H9 (cell line): ENCODE data around the gene GRAP2. TPM values are rescaled to one million over a fixed set of nuclear protein-coding genes. Genes with fewer than 3 reads are reported as not detected.

ENCODE experiments used
- DNase-seq: peaks from one replicate; pipeline ENCODE4 v3.0.0-alpha.2; 2017
- H2AFZ ChIP-seq: one replicate; pipeline ENCODE4 v1.6.1; 2013; ENCODE audit warnings: mild to moderate bottlenecking, low read length, control low read depth, moderate library complexity
- H2AK5ac ChIP-seq: 2 replicates; pipeline ENCODE4 v1.6.1; 2013; ENCODE audit warnings: low read length, control low read depth, mixed read lengths; ENCODE audit not compliant: insufficient read length
- H2BK120ac ChIP-seq: one replicate; pipeline ENCODE4 v1.6.1; 2013; ENCODE audit warnings: low read depth, mild to moderate bottlenecking, low read length, control low read depth, inconsistent platforms; ENCODE audit not compliant: poor library complexity, severe bottlenecking
- H2BK12ac ChIP-seq: 2 replicates; pipeline ENCODE4 v1.6.1; 2013; ENCODE audit warnings: low read length, control low read depth, mixed read lengths, low read depth; ENCODE audit not compliant: insufficient read length
- H2BK15ac ChIP-seq: 2 replicates; pipeline ENCODE4 v1.6.1; 2013; ENCODE audit warnings: low read depth, low read length, control low read depth
- H2BK20ac ChIP-seq: one replicate; pipeline ENCODE4 v1.6.1; 2013; ENCODE audit warnings: low read depth, mild to moderate bottlenecking, low read length, control low read depth, inconsistent platforms; ENCODE audit not compliant: poor library complexity, severe bottlenecking
- H2BK5ac ChIP-seq: 2 replicates; pipeline ENCODE4 v1.6.1; 2013; ENCODE audit warnings: low read length, control low read depth, mixed read lengths; ENCODE audit not compliant: insufficient read length
- H3K14ac ChIP-seq: 2 replicates; pipeline ENCODE4 v1.6.1; 2013; ENCODE audit warnings: low read length, control low read depth; ENCODE audit not compliant: insufficient read depth
- H3K18ac ChIP-seq: 2 replicates; pipeline ENCODE4 v1.6.1; 2013; ENCODE audit warnings: low read depth, mild to moderate bottlenecking, mixed read lengths, low read length, control low read depth; ENCODE audit not compliant: insufficient read length
- H3K23ac ChIP-seq: 2 replicates; pipeline ENCODE4 v1.6.1; 2013; ENCODE audit warnings: low read length, control low read depth, mixed read lengths, low read depth; ENCODE audit not compliant: insufficient read length
- H3K23me2 ChIP-seq: 2 replicates; pipeline ENCODE4 v1.6.1; 2013; ENCODE audit warnings: low read depth, mild to moderate bottlenecking, mixed read lengths, low read length, control low read depth; ENCODE audit not compliant: insufficient read length, poor library complexity, severe bottlenecking
- H3K27ac ChIP-seq: 2 replicates; pipeline ENCODE4 v1.5.1; 2013; ENCODE audit warnings: low read length, control low read depth, mixed read lengths, low read depth; ENCODE audit not compliant: insufficient read length
- H3K27me3 ChIP-seq: 2 replicates; pipeline ENCODE4 v1.6.1; 2013; ENCODE audit warnings: low read length, control low read depth, inconsistent platforms; ENCODE audit not compliant: insufficient read depth
- H3K4ac ChIP-seq: 2 replicates; pipeline ENCODE4 v1.6.1; 2013; ENCODE audit warnings: low read depth, mild to moderate bottlenecking, control low read depth, inconsistent platforms, low read length, moderate library complexity
- H3K4me1 ChIP-seq: 2 replicates; pipeline ENCODE4 v1.6.1; 2013; ENCODE audit warnings: low read length, control low read depth, inconsistent platforms; ENCODE audit not compliant: insufficient read depth
- H3K4me2 ChIP-seq: 2 replicates; pipeline ENCODE4 v1.6.1; 2013; ENCODE audit warnings: low read length, control low read depth, mixed read lengths; ENCODE audit not compliant: insufficient read length, insufficient read depth
- H3K56ac ChIP-seq: 2 replicates; pipeline ENCODE4 v1.6.1; 2013; ENCODE audit warnings: low read depth, mild to moderate bottlenecking, mixed read lengths, low read length, control low read depth; ENCODE audit not compliant: insufficient read length
- H3K79me1 ChIP-seq: 2 replicates; pipeline ENCODE4 v1.6.1; 2013; ENCODE audit warnings: low read depth, mild to moderate bottlenecking, moderate library complexity, low read length, control low read depth, inconsistent platforms; ENCODE audit not compliant: insufficient read depth, poor library complexity, severe bottlenecking
- H3K79me2 ChIP-seq: 2 replicates; pipeline ENCODE4 v1.6.1; 2013; ENCODE audit warnings: low read length, control low read depth, inconsistent platforms; ENCODE audit not compliant: insufficient read depth
- H3K9ac ChIP-seq: 2 replicates; pipeline ENCODE4 v1.6.1; 2013; ENCODE audit warnings: low read length, control low read depth, mixed read lengths; ENCODE audit not compliant: insufficient read length; ENCODE audit errors: extremely low read depth
- H3K9me3 ChIP-seq: one replicate; pipeline ENCODE4 v1.6.1; 2013; ENCODE audit warnings: low read depth, low read length, inconsistent platforms; ENCODE audit not compliant: control insufficient read depth
- H3T11ph ChIP-seq: one replicate; pipeline ENCODE4 v1.6.1; 2013; ENCODE audit warnings: mild to moderate bottlenecking, low read length, control low read depth, inconsistent platforms
- H4K20me1 ChIP-seq: one replicate; pipeline ENCODE4 v1.6.1; 2013; ENCODE audit not compliant: control insufficient read depth, insufficient read length, insufficient read depth
- H4K5ac ChIP-seq: 2 replicates; pipeline ENCODE4 v1.6.1; 2013; ENCODE audit warnings: low read depth, mild to moderate bottlenecking, mixed read lengths, low read length, control low read depth; ENCODE audit not compliant: insufficient read length
- H4K8ac ChIP-seq: replicated peaks from 2 replicates; pipeline ENCODE4 v1.6.1; 2013; ENCODE audit warnings: low read length, control low read depth, mixed read lengths, low read depth; ENCODE audit not compliant: insufficient read length
- H4K91ac ChIP-seq: 2 replicates; pipeline ENCODE4 v1.6.1; 2013; ENCODE audit warnings: low read depth, mild to moderate bottlenecking, moderate library complexity, mixed read lengths, low read length, control low read depth; ENCODE audit not compliant: insufficient read length
- H3K27ac Mint-ChIP-seq, 3 experiments: 2 replicates in 2 of 3; 3 replicates in 1 of 3; pipeline ENCODE4 v1.8.0; 2020 to 2021; ENCODE audit warnings: mixed read lengths in 3 of 3, mild to moderate bottlenecking in 1 of 3, moderate library complexity in 1 of 3
- H3K27me3 Mint-ChIP-seq: 2 replicates; pipeline ENCODE4 v1.8.0; 2021; ENCODE audit warnings: low read depth, mild to moderate bottlenecking, moderate library complexity, mixed read lengths
- H3K36me3 Mint-ChIP-seq, 3 experiments: 2 replicates in 2 of 3; 3 replicates in 1 of 3; pipeline ENCODE4 v1.8.0; 2020 to 2021; ENCODE audit warnings: low read depth in 3 of 3, mixed read lengths in 3 of 3; ENCODE audit not compliant: insufficient read depth in 1 of 3
- H3K4me1 Mint-ChIP-seq, 2 experiments: 2 replicates each; pipeline ENCODE4 v1.8.0; 2020; ENCODE audit warnings: mixed read lengths in 2 of 2
- H3K4me3 Mint-ChIP-seq, 2 experiments: 2 replicates in 1 of 2; 3 replicates in 1 of 2; pipeline ENCODE4 v1.8.0; 2020 to 2021; ENCODE audit warnings: mild to moderate bottlenecking in 2 of 2, mixed read lengths in 2 of 2, moderate library complexity in 1 of 2
- H3K9me3 Mint-ChIP-seq, 2 experiments: 2 replicates in 1 of 2; 3 replicates in 1 of 2; pipeline ENCODE4 v1.8.0; 2020; ENCODE audit warnings: mild to moderate bottlenecking in 2 of 2, mixed read lengths in 2 of 2, moderate library complexity in 1 of 2
- WGBS: extraction: QIAGEN DNeasy Blood & Tissue Kit; methylation state at CpG from one replicate; pipeline ENCODE4 v1.1.7; 2013; ENCODE audit warnings: missing lambda C conversion rate, low lambda C conversion rate, mixed read lengths; ENCODE audit not compliant: insufficient read length; ENCODE audit errors: extremely low coverage; 5-methylcytosine and 5-hydroxymethylcytosine counted together
- total RNA-seq: library from RNA; stranded (reverse); gene quantifications from 2 replicates; pipeline ENCODE4 v1.2.1, GENCODE V29; 2021
- TF ChIP-seq, protein P1 (sequence below): fragments of 200-600 bp; sonication (generic); conservative IDR thresholded peaks from 3 replicates; pipeline ENCODE4 v1.8.0; 2021; ENCODE audit warnings: antibody characterized with exemption, mild to moderate bottlenecking

GRAP2 gene
- total RNA-seq, 1 experiment from 2014 or later = not detected

DNA sequence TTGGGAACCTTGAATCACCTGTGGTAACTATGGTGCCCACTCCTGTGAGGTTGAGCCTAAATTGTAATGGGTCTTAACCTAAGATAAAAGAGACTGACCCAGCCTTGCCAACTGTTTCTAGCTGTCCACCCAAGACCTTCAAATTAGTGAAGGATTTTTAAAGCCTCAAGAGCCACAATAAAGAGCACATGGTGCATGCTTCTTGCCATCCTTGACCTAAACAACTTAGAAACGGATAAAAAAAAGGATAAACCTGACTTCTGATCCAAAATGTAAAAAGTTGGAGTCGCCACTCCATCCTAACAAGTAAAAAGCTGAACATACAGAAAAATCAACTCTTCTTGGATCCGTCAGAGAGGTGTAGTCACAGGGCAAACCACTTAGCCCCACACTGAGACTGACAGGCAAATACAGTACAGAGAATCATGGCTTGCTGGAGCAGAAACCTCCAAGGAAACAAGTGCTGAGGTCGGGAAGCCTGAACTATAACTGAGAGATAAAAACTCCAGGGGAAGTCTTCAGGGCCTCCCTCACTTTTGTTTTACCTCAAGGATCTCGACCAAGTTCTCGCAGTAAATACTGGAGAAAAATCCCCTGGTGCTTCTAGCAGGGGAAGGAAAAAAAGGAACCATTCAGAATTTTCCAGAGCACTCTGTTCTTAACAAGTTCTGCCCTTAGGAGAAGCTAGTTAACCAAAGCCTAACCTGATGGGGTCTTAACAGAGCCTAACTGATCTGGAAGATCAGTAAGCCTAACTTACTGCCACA, 23.6 kb upstream of the GRAP2 start:
- no peak overlapping the region for H3K4me3 Mint-ChIP-seq
- Histone ChIP-seq H3K79me1 (no peaks in the 10 kb centered on the region), H4K91ac (no peak overlapping the region), H2BK120ac (no peak overlapping the region), H3K27ac (no peak overlapping the region), H2BK15ac (no peak overlapping the region), H3K56ac (no peak overlapping the region), H3K4me1 (no peaks in the 10 kb centered on the region), H3K27me3 (no peaks in the 10 kb centered on the region), H4K20me1 (no peaks in the 10 kb centered on the region), H3T11ph (no peak overlapping the region), H4K5ac (no peak overlapping the region), H3K23me2 (no peaks in the 10 kb centered on the region), H2AK5ac (no peak overlapping the region), H2BK5ac (no peak overlapping the region), H3K79me2 (no peaks in the 10 kb centered on the region), H3K18ac (no peak overlapping the region), H3K4ac (no peak overlapping the region), H2AFZ (no peak overlapping the region), H2BK20ac (no peak overlapping the region), H3K9ac (no peak overlapping the region), H3K9me3 (no peaks in the 10 kb centered on the region), H3K14ac (no peak overlapping the region), H2BK12ac (no peak overlapping the region), H3K4me2 (no peak overlapping the region), H3K23ac (no peak overlapping the region), H4K8ac (no peak overlapping the region)
- TF ChIP-seq, protein P1, sequence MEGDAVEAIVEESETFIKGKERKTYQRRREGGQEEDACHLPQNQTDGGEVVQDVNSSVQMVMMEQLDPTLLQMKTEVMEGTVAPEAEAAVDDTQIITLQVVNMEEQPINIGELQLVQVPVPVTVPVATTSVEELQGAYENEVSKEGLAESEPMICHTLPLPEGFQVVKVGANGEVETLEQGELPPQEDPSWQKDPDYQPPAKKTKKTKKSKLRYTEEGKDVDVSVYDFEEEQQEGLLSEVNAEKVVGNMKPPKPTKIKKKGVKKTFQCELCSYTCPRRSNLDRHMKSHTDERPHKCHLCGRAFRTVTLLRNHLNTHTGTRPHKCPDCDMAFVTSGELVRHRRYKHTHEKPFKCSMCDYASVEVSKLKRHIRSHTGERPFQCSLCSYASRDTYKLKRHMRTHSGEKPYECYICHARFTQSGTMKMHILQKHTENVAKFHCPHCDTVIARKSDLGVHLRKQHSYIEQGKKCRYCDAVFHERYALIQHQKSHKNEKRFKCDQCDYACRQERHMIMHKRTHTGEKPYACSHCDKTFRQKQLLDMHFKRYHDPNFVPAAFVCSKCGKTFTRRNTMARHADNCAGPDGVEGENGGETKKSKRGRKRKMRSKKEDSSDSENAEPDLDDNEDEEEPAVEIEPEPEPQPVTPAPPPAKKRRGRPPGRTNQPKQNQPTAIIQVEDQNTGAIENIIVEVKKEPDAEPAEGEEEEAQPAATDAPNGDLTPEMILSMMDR = no peak
- DNase-seq = no peak
- peaks cover 7% of the 10 kb centered on the region for H3K27me3 Mint-ChIP-seq
- no peaks in the 10 kb centered on the region for H3K36me3 Mint-ChIP-seq
- H3K4me1 Mint-ChIP-seq = peaks cover 0 to 2% of the 10 kb centered on the region in 2 experiments; a peak in 1 of 4 replicates
- H3K27ac Mint-ChIP-seq = no peak overlapping the region
- WGBS = no CpG with 5 or more reads among the region's 6 CpGs
- no peaks in the 10 kb centered on the region for H3K9me3 Mint-ChIP-seq
